NB4 (cell line): ENCODE results near the gene THBS1.

Source experiments
- CTCF ChIP-seq: IDR thresholded peaks from one replicate; pipeline ENCODE4 v1.5.1; 2012; ENCODE audit warnings: low read depth, low read length
- MYC ChIP-seq: IDR thresholded peaks from 2 replicates; pipeline ENCODE4 v1.6.1; 2011; ENCODE audit warnings: low read depth, low read length
- POLR2A ChIP-seq: IDR thresholded peaks from 2 replicates; pipeline ENCODE4 v1.6.1; 2011; ENCODE audit warnings: mild to moderate bottlenecking; ENCODE audit not compliant: insufficient read length; ENCODE audit errors: extremely low read depth

DNA sequence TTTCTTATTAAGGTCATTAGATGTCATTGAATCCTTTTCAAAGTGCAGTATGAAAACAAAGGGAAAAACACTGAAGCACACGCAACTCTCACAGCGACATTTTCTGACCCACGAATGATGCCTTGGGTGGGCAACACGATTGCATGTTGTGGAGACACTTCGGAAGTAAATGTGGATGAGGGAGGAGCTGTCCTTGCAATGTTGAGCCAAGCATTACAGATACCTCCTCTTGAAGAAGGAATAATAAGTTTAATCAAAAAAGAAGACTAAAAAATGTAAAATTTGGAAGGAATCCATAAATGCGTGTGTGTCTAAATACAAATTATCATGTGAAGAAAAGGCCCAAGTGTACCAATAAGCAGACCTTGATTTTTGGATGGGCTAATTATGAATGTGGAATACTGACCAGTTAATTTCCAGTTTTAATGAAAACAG lies 16.9 kb downstream of the THBS1 start:
- no peak for TF ChIP-seq POLR2A
- TF ChIP-seq CTCF, result no peak
- no peak for TF ChIP-seq MYC
